HG02981 (cell line): ENCODE data around the gene TCP11.

Source experiments
- ATAC-seq: cut with Tn5 transposase; IDR thresholded peaks from one replicate; pipeline ENCODE4 v1.9.1; 2021; ENCODE audit warnings: mild to moderate bottlenecking, moderate library complexity; ENCODE audit not compliant: unreplicated experiment

Gene TCP11

DNA sequence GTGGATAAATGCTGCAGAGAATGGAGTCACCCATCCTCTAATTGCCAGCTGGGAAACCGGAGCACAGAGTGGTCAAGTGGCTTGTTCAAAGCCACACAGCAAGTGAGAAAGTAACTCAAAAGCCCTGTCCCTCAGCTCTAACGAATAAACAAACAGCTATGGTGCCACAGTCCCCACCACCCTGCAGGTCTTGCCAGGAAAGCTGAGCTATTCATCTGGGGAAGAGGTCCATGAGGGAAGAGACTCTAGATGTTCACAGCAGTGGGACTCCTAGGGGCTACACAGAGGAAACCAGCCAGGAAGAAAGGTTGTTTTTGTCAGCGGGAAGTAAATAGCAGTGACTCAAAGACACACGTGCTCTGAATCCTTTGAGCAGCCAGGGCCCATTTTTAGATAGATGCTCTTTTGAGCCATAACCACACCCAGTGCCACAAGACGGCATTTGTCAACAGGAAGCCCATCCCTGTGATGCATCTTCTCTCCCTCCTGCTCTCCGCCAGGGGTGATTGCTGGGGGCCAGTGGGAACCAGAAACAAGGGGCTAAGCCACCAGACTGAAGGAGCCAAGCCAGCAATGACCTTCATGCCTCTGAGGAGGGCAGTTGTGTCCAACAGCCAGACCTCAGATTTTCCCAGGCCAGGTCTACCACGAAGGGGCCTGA lies 32.4 kb upstream of the TCP11 start:
- no peak for ATAC-seq

DNA sequence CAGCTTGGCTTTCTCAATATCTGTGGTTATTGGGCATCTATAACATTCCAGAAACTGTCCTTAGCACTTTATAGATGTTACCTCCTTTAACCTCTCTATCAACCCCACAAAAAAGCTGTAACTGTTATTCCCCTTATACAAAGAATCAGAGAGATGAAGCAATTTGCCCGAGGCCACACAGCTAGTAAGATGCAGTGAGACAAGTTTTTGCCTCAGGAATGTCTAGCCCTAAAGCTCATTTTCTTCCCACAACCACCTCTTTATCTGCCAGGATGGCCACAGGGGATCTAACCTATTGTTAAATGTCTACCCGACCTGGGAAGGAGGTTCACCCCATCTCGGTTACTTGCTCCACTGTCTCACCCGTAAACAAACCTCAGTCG lies 31.9 kb upstream of the TCP11 start:
- no peak for ATAC-seq

DNA sequence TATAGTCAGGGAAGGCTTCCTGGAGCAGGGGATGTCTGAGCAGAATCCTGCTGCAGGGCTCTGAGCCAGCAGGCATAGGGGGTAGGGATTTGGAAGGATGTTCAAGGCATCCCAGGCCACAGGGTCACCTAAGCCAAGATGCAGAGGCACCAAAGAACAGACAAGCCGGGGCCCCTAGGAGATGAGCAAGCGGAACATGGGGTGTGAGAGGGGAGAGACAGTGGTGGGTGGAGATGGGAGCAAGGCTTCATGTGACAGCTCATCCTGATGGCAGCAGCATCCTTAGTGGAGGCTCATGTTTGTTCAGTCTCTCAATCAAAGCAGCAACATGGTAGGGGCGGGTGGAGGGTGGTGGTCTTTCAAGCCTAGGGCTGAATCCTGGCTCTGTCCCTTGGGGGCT lies 29.8 kb upstream of the TCP11 start:
- ATAC-seq = no peak

DNA sequence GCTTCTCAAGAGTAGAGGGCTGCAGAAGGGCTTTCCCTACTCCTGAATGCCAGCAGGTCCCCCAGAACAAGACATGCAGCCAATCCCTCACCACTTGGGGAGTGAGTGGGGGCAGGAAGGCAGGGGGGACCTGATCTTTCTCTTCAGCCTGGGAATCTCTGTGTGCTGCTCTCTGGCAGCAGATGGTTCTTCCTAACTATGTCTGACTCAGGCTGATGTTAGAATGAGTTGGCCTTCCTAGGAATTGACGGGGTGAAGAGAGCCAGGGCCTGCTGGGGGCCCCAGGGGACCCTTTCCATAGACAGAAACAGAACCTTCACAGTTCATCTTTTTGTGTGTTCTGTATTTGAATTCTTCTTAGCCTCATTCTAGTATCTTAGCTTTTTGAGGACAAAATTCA lies 29.0 kb upstream of the TCP11 start:
- ATAC-seq = no peak

DNA sequence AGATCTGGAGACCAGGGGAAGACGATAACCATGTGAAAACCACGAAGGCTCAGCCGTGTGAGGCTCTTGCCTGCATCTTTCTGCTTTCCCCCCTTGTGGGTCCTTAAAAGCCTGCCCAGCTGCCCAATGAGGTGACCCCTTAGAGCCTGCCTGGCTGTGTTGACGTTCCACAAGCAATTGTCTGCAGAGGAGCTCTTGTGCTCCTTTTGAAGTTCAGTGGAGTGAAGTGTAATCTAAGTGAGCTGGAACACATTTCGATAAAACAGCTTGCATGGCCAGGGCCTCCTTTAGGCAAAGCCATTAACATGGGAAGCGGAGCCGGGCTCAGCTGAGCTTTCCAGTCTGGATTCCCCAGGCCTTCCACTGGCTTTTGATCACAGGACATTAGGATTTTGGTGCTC lies 27.3 kb upstream of the TCP11 start:
- no peak for ATAC-seq

DNA sequence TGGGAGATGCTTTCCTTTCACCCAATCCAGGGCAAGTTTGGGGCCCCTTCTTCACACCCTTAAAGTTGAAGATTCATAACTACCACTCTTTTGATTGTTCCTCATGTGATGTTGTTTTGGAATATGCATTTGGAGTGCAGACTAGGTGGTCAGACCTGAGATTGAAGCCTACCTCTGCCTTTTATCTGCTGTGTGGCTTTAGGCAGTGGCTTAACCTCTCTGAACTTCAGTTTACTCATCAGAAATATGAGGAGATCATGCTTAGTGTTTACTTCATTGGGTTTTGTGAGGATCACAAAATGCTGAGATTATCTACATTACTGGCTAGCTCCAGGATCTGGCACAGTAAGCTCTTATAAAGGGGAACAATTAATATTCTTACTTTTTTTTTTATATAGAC lies 26.4 kb upstream of the TCP11 start:
- no peak for ATAC-seq

DNA sequence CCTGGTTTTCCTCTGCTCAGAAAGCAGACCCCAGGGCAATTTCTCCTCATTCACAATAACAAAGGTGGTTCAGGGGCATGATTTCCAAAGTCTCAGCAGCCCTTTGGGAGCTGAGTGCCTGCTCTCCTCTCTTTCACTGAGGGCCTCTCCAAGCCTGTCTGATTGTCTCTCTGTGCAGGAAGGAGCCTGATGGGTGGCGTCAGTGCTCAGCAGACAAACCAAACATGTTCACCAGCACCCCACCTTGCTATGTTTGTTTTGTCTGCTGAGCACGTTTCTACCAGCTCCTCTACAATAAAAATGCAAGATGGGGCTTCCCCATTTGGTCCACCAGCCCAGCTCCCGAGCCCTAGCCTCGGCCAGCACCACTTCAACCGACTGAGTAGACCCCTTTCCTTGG lies 25.4 kb upstream of the TCP11 start:
- ATAC-seq = no peak

DNA sequence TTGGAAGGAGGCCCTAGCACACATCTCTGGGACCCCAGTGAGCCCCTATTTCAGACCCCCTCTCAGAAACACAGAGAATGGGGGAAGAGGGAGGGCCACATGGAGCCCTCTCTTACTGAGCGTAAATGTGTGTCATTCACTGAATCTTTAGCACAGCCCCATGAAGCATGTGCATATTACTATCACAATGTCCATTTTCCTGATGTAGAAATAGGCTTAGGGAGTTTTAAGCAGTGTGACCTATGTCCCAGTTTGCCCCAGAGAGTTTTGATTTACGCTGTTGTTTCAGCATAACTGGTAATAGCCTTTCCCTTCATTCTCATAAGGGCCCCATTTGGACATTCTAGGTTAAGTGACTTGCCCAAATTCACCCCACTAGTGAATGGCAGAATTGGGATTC lies 25.0 kb upstream of the TCP11 start:
- ATAC-seq = no peak

DNA sequence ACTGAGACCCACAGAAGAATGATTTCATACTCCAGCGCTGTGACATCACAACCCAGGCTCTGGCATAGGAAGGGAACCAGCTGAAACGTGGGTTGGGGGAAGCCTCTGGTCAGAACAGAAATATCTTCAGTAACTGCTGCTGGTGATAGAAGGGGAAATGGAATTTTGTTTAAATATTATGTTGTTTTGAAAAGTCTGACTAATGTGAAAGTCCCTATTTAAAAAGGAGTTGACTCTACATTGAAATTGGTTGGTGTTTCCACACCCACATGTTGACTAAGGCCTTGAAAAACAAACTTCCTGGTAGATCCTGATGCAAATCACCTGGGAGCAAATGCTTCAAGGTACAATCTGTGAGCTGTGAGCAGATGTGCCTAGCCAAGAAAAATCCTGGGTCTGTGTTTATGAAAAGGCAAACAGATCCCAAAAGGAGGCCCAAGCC lies 24.5 kb upstream of the TCP11 start:
- ATAC-seq = no peak

DNA sequence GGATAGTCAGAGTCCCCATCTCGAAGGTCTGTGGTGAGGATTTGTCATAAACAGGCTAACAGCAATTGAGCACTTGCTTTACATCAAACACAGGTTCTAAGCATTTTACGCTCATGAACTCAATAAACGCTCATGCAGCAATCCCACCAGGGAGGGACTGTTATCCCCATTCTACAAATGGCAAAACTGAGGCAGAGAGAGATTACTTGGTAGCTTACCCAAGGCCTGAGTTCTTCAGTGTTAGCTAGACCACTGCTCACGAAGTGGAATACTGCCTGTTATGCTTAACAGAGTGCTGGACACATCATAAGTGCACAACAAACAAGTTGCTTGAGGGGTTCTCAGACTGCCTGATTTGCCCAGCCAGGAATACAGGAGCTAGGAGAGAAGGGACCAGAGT lies 23.7 kb upstream of the TCP11 start:
- ATAC-seq = no peak

DNA sequence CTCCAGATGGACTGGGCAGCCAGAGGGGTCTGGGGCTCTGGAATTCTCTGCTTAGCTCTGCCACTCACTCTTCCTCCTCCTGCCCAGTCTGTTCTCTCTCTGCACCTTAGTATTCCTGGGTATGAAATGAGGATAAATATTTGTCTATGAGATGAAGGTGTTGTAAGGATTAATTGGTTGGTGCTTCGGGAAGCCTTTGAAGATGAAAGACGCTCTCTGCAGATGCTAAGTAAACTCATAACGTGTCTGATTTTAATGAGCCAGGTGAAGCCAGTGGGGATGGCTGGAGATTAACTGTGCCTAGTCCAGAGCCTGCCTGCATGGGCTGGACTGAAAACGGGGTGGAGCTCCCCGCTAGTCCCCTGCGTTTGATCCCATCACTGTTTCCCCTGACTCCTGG lies 23.1 kb upstream of the TCP11 start:
- no peak for ATAC-seq

DNA sequence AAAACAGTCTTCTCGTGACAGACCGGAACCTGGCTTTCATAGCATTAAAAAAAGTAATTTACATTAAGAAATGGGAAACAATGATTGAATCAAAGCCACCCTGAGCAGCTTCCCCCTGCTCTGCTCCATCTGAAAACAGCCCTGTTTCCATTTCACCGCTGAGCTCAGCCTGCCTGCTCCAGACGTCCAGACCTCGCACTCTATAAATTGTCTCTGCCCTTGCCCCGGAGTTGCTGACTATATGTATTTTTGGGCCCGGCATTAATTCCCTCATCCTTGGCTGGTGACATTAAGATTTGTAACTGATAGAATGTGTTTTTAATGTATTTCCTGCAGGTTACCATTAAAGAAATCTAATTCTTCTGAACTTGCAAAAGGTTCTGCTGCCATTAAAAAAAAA lies 22.7 kb upstream of the TCP11 start:
- no peak for ATAC-seq

DNA sequence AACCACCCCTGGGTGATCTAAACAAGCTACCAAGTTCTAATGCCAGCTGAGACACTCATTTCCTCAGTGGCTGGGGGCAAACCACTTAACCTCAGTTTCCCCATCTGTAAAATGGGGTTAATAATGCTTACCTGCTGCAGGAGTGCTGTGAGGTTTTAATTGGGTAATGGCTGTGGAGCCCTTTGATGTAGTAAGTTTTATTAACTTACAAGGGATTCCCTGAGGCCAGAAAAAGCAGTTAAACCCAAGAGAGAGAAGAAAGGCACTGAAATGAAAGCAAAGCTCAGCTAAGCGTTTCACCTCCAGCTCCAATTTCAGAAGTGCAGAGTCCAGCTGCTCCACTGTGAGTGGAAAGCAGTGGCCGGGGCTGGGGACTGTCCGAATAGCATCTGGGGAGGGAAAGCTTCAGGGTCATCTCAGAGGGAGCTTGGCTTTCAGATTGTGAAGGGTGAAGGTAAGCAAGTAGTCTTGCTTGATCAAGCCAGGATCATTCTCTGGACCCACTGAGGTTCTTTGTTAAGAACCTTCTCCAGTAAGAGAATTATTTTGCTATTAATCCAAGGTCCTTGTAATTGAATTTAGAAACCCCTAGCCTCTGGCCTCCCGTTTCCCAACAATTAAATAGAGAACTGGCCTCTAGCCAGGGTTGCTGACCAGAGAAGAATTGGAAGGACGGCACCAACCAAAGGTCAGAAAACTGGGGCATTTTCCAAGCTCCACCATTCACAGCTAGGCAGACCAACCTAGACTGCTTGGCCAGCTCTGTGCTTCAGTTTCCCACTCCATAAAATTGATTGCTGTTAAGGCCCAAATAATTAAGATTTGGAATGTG lies 20.9 kb upstream of the TCP11 start:
- ATAC-seq = no peak

DNA sequence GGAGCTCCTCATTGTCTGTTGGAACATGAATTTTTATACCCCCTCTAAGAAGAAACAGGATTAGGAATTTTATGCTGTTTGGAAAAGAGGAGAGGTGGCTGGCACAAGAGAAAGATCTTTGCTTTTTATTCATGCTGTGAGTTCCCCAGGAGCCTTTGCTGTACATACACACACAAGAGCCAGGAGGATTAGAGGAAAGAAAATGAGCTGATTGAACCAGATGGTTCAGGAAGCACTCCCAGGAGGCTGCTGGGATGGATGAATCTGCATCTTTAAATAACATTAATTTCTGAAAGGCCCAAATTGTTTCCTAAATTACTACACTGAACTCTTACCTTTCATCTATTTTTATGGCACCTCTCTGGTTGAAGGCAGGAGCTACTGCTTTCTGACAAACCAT lies 20.1 kb upstream of the TCP11 start:
- no peak for ATAC-seq

DNA sequence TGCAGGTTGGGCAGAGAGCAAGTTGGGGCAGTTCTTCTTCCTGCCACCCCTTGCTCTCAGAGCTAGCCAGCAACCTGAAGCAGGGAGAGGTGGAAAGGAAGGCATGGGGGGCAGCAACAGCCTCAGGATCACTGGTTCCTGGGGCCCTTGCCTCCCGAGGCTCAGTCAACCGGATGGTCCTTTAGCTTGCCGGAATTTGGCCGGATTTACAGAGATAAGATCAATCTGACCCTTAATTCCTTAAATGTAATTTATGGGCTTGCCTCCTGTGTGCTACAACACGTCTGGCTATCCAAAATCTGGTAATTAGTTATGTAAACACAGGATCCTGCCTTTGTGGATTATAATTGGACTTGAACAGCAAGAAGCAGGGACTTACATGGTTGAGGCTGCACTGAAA lies 19.5 kb upstream of the TCP11 start:
- no peak for ATAC-seq

DNA sequence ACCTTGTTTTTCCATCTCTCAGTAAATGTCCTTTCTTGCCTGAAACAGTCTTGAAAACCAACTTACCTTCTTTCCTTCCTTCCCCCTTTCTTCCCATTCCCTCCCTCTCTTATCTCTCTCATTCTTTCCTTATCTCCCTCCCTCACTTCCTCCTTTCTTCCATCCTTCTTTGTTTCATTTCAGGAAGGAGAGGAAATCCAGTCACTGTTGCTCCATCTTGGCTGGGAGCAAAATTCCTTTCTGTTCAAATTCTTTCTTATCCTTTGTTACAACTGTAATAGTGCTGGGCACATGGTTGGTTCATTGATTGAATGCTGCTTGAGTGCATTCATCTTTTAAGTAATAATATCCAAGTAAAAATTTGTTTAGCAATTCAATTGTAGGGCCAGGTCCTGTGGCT lies 17.4 kb upstream of the TCP11 start:
- ATAC-seq = no peak

DNA sequence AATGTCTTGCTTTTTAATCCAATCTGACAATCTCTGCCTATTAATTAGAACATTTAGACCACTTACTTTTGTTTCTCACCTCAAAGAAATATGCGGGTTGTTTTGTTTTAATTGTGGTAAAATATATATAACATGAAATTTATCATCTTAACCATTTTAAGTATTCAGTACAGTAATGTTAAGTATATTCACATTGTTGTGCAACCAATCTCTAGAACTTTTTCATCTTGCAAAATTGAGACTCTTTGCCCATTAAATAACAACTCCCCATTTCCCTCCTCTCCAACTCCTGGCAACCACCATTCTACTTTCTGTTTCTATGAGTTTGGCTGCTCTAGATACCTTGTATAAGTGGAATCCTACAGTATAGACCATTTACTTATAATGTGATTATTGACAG lies 13.8 kb upstream of the TCP11 start:
- ATAC-seq = no peak

DNA sequence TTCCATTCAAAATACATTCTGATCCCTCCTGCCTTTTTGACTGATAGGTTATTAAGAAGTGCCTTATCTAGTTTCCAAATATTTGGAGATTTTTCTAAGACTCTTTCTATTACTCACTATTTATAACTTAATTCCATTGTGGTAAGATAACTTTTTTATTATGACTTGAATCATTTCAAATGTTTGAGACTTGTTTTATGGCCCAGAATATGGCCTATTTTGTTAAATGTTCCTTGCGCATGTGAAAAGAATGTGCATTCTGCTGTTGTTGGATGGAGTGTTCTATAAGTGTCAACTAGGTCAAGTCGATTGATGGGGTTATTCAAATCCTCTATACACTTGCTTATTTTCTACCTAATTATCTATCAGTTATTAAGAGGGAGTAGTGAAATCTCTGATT lies 13.1 kb upstream of the TCP11 start:
- no peak for ATAC-seq

DNA sequence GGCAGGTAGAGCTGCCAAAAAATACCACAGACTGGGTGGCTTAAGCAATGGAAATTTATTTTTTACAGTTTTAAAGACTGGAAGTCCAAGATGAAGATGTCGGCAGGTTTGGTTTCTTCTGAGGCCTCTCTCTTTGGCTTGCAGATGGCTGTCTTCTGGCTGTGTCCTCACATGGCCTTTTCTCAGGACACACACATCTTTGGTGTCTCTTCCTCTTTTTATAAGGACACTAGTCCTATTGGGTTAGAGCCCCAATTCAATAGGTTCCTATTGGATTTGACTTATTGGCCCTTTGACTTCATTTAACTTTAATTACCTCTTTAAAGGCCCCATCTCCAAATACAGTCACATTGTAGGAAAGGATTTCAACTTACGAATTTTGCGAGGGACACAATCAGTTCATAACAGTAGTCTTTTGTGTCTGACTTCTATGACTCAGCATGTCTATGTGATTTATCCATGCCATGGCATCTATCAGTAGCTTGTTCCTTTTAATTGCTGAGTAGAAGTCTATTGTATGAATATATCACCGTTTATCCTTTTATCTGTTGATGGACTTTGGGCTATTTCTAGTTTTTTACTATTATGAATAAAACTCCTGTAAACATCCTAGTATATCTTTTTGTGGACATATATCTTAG lies 11.0 kb upstream of the TCP11 start:
- no peak for ATAC-seq

DNA sequence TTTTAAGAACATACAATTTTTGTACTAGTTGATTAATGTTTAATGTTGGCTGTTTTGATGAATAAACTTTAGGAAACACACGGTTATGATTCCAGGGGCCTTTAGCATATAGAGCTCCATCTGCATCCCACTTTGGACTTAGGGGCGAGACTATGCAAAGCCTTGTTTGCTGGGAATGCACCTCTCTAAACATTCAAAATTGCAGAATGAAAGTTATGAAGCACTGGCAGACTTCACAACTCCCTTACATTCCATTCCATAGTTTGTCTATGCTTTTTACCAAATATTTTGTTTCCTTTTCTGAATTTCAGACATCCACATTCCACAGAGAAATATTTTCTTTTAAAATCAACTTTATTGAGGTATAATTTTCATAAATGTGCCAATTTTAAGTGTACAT lies 10.3 kb upstream of the TCP11 start:
- ATAC-seq = no peak

DNA sequence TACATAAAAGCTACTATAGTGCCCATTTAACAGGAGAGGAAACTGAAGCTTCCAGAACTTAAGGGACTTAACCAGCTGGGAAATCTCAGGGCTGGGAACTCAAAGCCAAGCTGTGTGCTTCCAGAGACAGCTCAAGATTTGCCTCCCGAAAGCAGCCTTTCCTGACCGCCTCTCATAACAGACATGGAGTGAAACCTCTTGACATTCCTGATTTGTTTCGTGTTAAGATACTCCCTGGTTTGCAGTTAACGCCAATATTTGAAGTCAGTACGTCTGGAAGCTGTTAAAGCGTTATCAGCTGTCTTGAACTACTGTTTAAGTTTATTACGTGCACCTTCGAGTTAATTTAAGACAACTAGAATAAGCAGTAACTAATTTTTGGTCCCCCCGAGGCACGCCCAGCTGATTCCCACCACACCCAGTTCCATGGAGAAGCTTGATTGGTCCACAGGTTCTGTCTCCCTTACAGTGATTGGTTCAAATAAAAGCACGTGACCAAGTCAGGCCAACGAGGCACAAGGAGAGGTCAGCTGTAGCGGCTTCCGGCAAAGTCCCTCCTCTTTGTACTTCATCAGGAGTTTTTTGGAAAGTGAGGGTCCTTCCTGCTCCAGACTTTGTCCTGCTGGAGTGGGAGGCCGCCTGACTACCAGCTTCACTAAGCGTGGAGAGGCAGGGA lies 8.9 kb upstream of the TCP11 start:
- ATAC-seq = no peak
